ENCODE measurements around the gene KCNA3.

Gene KCNA3

DNA sequence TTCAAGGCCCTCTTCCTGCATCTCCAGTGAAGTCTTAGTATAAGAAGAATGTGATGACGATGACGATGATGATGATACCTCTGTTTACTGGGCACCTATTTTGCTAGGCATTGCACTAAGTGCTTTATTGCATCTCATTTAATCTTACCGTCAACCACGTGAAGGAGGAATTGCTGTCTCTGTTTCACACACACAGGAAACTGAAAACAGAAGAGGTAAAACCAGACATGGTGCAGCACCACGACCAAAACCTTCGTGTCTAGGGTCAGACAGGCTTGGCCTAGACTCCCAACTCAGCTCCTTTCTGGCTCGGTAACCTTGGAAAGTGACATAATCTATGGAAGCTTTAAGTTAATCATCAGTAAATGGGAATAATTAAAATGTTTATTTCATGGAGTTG, 47.9 kb downstream of the KCNA3 start:
- Histone ChIP-seq H3K27ac (peak overlapping the region in 1 of 21 experiments; percentile 2), H3K4me3 (no peak overlapping the region)
